Femur (tissue), 1 donor: Measurements from ENCODE around the gene RGSL1.

ENCODE experiments used
- DNase-seq: peaks from one replicate; pipeline ENCODE4 v3.0.0-alpha.2; 2017

The RGSL1 gene

DNA sequence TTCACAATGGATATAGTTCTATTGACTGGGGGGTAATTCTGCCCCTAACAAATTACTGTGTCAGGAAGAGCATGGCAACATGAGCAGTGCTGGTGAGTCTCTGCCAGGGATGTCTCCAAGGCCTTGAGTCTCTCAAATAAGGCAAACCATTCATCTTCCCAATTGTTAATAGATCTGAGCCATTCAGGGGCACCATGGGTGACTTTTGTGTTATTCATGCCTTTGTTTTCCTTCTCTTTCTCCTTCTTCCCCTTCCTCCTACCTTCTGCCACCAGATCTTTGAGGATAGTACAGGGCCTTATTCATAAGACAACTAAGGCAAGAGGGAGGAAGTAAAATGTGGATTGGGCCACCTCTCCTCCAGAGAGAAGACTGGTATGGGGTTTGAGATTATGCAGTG, at the start of gene RGSL1:
Gene RGSL1 (plus strand): TSS at position 60 of the 400 bp plus-strand sequence. CDS start 20 bp downstream, at position 80.
- no peak for DNase-seq

DNA sequence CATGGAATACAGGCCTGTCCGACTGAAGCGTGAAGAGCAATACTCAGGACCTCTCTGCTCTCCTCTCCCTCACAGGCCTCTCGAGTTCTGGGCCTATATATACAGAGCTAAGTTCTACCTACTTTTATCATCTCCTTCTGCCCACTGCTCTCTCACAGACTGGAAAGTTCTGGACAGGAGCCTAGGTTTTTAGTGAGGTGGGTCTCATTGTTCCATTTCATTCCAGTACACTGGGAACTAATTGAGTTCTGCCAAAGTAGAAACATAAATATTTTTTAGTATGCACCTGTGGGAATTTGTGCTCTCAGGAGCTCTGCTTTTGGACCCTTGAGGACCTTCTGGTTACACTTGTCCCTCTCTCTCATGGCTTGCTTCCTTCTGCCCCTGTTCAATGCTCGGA, 49.4 kb upstream of the RGSL1 start, which contains the start of gene TEDDM1:
Gene TEDDM1 (minus strand): TSS at position 101 of the 400 bp plus-strand sequence. CDS start 182 bp downstream, outside the sequence.
- DNase-seq = no peak

DNA sequence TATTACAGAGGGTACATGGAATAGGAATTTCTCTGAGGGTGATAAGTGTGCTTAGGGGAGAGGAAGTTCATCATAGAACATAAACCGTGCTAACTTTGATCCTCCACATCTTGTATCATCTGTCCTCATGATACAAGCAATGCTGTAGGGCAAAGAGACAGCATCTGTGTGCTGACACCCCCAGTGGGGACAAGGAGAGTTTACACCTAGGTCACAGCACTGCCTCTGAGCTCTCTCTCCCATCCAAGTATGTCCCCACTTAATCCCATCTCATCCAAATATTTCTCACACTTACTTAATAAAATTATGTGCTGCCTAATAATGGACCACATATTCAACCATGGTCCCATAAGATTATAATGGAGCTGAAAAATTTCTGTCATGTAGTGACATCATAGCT, 45.2 kb upstream of the RGSL1 start:
- no peak for DNase-seq

DNA sequence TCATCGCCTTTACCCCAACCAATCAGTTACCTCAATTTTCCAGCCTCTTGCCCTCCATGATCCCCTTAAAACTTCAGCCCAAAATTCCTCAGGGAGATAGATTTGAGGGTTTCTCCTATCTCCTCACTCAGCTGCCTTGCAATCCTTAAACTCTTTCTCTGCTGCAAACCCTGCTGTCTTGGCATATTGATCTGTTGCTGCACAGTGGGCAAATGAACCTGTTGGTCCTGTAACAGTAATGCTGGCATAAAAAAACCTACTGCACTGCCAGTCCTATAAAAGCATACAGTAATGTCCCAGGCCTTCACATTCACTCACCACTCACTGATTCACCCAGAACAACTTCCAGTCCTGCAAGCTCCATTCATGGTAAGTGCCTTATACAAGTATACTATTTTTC, 44.4 kb upstream of the RGSL1 start:
- no peak for DNase-seq

DNA sequence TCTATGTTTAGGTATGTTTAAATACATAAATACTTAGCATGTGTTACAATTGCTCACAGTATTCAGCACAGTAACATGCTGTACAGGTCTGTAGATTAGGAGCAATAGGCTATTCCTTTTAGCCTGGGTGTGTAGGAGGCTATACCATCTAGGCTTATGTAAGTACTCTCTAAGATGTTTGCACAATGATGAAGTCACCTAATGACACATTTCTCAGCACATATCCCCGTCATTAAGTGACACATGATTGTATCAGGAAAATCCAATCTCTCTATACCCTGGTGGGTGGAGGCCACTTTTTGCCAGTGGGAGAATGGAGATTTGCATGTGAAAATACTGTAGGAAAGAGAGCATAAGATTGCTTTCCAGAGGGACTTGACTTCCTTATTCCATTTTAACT, 43.9 kb upstream of the RGSL1 start:
- DNase-seq = no peak

DNA sequence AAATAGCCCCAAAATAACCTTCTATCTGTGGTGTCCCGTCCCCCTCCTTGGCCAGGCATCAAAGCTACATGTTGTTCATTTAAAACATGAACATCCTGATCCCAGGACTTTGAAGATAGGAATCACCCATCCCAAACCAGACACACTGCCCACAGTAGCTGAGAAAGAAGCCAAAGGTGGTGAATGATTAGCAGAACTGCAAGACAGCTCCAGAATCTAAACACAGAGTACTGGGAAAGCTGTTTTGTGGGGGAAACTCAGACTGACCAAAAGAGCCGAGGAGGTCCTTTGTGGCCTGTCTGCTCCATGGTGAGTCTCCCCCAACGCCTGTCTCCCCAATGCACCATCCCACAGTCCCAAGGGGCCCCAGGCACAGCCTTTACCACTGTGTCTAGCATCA, 42.2 kb upstream of the RGSL1 start:
- no peak for DNase-seq

DNA sequence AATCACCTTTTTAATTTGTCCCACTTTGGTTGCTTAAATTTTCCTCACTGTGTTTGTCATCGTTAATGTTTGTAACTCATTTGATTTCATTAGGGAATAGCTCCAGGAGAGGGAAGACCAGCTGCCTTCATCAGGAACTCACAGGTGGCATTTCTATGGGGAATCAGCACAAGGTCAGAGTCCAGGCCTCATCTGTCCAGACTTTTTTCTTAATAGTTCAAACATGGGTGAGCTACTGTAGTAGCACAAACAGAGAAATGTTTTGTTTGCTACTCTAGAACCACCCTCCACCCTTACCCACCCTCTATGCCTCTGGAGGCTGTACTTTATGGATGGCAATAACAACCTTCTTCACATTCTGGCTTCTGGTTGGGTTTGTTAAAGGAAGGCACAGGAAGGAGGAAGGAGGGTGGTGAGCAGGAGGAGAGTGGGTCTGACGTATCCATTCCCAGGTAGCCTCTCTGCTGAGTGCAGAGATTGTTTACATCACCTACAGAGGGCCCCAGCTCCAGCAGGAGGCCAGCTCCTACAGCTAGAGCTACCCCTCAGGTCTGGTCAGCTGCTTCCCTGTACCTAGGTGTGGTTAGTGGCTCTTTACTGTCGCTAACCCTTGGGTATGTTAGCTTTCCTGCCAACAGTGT, 41.4 kb upstream of the RGSL1 start:
- DNase-seq = no peak

DNA sequence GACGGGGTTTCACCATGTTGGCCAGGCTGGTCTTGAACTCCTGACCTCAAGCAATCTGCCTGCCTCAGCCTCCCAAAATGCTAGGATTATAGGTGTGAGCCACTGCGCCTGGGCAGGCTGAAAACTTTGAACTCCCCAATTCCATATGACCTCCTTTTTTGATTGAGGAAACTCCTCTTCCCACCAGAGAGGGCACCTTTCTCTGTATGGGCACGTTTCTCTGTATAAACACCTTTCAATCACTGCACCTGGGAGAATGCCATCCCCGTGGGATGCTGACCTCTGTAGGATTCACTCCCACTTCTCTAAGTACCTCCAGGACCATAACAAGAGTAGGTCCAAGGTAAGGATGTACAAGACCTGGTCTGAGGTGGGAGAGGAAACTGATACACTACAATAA, 39.8 kb upstream of the RGSL1 start:
- no peak for DNase-seq

DNA sequence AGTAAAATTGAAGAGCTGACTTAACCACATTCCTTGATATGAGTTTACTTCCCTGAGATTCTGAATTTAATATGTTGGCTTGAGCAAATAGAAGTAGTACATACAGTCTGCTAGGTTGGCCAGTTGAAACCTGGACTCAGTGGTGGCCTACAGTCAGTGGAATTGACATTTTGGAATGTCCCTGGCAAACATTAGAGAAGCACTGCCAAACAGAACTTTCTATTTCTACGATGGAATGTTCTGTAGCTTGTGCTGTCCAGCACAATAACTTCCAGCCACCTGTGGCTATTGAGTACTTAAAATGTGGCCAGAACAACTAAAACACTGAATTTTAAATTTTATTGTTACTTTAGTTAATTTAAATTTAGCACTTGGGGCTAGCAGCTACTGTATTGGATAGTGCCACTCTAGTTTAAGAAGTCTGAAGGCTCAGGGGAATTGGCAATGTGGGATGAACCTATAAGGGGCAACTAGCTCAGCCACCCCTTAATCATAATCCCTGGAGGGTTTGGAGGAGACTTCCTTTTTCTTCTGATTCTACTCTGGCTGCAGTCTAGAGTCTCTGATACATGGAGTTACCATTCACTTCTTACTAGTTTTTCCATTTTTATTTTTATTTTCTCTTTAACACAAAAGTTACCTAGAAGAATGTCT, 39.2 kb upstream of the RGSL1 start:
- no peak for DNase-seq

DNA sequence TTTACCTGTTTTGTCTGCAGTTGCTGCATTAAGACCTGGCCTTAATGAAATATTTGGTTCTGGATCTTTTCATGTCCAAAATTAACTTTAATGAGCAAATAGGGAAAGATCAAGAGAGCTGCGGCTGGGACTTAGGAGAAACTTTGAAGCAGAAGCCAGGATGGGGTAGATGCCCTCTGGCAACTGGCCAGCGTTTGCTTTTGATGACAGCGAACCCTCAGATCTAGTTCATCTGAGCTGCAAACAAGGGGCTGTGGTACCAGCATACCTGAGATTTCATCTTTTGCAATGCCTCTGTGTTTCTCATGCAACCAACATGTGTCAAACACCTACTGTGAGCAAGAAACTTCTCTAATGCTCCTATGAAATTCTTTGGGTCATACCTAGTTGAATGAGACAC, 36.5 kb upstream of the RGSL1 start:
- DNase-seq = no peak

DNA sequence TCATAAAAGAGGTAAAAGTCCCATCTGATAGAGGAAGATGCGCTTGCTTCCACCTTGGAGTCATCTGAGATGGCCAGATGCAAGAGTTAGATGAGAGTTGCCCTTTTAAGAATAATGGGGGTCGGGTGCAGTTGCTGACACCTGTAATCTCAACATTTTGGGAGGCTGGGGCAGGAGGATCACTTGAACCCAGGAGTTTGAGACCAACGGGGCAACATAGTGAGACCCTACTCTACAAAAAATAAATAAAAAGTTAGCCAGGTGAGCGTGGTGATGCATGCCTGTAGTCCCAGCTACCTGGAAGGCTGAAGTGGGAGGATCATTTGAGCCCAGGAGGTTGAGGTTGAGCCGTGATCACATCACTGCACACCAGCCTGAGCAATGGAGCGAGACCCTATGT, 36.0 kb upstream of the RGSL1 start:
- DNase-seq = no peak

DNA sequence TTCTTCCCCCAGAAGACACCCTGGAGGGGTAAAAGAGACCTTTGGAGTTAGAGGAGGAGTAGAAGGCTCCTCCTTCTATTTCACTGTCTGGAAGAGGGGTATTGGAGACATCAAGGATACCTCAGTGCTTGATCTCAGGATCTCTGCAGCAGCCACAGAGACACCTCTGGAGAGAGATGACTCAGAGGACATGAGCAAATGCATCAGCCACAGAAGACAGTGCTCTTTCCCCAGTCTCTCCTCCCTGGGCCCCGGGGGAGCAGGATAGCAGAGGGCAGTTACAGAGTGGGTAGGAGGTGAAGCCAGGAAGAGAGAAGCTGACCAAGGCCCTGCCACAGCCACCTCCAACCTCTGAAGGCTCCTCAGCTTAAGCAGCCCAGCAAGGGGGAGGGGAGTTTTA, 34.2 kb upstream of the RGSL1 start:
- no peak for DNase-seq

DNA sequence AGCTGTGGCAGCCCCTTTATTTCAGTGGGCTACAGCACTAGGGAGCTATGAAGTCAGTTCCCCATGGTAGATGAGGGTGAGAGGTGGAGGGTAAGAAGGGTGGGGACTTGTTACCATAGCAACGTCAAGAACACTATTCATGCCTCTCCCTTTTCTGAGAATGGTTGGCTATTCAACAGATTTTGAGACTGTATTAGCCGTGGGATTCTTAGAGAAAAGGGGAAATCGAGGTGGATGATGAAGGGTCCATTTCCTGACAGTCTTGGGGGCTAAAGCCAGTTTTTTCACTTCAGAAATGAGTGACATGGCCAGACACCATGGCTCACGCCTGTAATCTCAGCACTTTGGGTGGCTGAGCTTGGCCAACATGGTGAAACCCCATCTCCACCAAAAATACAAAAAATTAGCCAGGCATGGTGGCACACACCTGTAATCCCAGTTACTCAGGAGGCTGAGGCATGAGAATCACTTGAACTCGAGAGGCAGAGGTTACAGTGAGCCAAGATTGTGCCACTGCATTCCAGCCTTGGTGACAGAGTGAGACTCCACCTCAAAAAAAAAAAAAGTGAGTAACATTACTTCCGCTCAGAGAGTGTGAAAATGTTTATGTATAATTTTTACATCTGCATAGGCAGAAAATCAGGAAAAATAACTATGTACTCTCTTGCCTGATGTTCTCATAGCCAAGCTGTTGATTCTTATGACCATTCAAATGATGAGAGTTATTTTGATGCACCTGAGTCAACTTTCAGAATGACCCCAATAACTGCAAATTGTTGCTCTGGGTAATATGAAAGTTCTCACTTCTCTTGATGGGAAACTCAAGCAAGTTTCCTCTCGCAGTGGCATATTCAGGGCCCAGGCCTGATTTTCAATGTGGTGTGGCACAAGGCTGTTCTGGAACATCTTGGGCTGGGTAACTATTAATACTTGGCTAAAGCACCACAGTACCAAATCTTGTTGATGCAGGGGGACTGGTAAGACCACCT, 23.2 kb upstream of the RGSL1 start:
- no peak for DNase-seq

DNA sequence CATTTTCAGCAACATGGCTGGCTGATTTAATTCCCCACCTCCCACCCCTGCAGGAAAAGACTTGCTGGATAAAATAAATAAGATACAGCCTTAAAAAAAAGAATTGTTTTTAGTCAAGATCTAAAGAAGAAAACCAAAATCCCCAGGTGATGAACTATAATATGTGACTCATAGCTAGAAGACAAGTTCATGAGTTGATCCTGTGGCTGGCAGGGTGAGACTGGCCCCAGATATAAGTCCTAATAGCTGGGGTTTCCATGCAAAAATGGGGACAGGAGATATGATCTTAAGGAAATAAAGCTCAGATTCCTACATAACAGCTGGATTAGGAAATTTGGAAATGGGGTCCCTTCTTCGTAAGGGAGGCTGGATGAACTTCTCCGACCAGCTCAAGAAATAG, 21.9 kb upstream of the RGSL1 start:
- DNase-seq = no peak

DNA sequence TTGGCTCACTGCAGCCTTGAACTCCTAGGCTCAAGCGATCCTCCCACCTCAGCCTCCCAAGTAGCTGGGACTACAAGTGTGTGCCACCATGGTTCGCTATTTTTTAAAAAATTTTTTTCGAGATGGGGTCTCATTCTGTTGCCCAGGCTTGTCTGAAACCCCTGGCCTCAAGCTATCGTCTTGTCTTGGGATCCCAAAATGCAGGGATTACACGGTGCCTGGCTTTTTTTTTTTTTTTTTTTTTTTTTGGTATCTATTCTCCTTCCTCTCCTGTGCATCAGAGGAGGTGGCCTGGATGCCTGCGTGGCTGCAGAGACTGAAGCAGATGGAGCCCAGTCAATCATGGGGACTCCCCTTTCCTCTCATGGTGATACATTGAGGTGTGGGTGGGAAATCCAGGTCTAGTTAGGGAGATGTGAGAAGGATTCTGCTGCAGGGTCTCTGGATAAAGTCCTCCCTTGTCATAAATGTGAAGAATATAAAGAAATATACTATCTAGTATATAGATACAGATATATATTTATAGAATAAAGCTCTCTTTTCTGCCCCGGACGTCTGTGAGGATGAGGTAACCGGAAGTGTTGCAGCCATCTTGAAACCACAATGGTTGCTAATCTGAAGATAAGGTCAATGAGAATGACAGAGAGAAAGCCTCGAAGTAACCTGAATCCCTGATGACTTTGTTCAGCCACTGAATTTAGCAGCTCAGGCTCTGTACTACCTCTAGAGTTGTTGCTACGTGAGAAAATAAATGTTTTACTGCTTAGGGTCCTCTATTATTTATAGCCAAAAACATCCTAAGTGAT, 19.5 kb upstream of the RGSL1 start:
- no peak for DNase-seq

DNA sequence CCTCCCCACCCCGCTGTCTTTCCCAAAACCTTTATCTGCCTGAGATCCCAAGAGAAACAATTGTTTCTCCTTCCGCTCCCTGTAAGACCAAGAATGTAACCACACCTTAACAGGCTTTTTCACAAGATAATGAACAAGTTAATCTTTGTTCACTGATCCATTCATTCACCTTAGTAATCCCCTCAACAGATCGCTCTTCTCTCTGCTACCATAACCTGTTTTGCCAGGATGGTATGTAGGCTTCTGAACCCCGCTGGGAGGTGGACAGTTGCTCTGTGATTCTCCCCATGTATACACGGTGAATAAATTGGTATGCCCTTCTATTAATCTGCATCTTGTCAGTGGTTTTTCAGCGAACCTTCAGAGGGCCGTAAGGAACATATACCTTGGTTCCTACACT, 18.7 kb upstream of the RGSL1 start:
- DNase-seq = no peak

DNA sequence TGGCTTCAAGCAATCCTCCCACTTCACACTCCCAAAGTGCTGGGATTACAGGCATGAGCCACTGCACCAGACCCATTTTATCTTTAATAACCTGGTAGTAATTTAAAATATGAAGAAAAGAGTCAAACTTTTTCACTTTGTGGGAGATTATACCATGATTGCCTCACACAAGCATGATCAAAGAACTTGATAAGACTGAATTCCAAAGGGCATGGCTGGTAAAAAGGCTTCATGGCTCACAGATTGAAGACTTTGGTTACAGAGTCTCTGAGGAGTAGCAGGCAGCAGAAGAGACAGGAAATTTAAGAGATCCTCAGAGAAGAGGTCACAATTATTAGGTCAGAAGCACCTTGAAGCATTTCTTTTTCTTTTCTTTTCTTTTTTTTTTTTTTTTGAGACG, 16.4 kb upstream of the RGSL1 start:
- DNase-seq = no peak

DNA sequence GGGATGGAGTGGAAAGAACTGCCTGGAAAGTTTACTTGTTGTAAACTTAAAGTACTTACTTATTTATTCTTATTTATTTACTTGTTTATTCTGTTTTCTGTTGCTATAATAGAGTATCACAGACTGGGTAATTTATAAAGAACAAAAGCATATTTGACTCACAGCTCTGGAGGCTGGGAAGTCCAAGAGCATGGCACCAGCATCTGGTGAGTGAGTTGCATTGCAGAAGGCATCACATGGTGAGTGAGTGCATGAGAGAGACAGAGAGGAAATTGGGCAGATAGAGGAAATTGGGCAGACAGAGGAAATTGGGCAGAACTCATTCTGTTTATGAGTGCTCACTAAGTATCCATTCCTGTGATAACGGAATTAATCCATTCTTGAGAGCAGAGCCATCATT, 11.6 kb upstream of the RGSL1 start:
- DNase-seq = no peak

DNA sequence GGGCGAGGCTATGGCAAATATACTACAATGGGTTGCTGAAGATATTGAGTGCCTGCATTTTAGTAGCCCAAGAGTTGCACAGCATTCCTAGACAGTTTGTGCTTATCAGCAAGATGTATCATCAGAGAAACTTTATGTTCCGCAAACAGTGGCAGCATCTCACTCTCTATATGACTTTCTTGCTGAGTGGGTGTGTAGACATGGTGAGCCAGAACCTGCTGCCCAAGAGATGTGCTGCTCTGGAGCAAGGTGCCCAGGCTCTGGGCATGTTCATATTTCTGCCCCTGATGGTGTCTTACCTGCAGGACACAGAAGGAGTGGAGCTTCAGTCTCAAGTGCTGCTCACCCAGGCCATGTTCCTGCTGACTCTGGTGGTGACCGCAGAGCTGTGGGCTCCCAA, 8.2 kb upstream of the RGSL1 start:
- no peak for DNase-seq

DNA sequence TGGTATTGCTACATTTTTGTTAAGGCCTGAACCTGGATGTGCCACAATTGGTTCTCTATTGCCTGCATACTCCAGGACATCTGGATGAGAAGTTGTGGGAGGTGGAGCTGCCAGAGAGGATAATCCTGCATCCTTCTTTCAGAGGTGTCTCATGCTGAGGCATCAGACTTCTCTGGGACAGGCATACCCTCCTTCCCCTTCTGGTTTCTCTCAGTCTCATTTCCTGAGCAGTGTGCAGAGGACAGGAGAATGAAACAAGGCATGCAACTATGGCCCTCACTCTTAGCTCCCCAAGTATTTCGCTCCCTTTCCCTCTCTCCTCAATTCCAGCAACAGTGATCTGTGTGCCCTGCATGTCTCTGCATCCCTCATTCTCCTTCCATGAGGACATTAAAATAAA, 7.6 kb upstream of the RGSL1 start:
- DNase-seq = no peak

DNA sequence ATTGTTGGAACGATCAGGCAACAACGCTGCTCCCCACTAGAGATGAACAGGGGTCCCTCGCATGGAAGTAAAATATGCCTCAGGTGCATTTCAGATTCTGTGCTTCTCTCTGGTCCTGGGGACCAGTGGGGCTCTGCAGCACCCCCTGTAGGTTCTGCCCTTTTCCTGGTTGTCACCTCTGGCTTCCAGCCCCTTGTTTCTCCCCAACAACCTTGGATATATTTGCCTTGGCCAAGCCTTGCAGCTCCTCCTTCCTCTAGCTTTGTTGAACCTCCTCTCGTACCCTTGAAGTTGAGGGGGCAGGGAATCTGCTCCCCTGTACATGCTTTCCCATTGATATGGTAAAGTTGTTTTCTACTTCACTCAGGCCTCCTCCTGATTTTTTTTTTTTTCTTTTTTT, 5.4 kb upstream of the RGSL1 start:
- DNase-seq = no peak

DNA sequence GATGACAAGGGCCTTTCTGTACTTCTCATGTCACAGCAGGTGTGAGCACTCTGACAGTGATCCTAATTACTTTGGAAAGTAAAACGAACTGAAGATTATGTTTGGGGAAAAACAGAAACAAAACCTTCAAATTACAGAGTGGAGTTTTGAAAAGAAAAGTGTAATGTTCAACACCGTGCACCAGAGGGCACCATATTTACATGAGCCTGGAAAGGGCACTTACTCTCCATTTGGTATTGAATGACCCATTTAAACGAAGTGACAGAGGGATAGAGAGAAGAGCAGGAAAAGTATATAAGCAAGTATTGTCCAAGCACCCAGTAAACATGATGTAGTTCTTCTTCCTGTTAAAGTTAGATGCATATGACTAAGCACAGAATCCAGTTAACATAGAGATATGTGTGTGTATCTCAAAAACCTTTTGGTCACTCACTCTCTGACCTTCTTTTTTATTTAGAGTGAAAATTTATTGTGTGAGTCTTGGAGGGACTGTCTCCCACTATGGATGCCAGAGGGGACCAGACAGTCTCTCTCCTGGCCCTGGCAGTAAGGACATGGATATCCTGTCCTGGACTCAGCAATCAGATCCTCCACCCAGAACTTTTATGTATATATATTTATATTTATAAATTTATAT, 3.8 kb upstream of the RGSL1 start:
- DNase-seq = no peak
